Sigmoid colon (tissue), 4 donors: ENCODE data around the gene FGD3.

ENCODE experiments used
- POLR2A ChIP-seq, 2 donors: fragments of 450-650 bp; IDR thresholded peaks; one replicate each; pipeline ENCODE4 v1.6.1; 2016; ENCODE audit warnings: antibody characterized with exemption in 2 of 2, mild to moderate bottlenecking in 2 of 2, moderate library complexity in 2 of 2
- POLR2AphosphoS5 ChIP-seq, 4 donors: sonication (generic); formaldehyde crosslinking; IDR thresholded peaks; one replicate each; pipeline ENCODE4 v1.6.1; 2017; ENCODE audit warnings: antibody characterized with exemption in 4 of 4
- TF ChIP-seq, protein P1 (sequence below), 4 experiments: fragments of 450-650 bp in 3 of 4; fragments of 200-600 bp in 1 of 4; IDR thresholded peaks; one replicate each; pipeline ENCODE4 v1.5.1; 2016 to 2019; ENCODE audit warnings: antibody characterized with exemption in 4 of 4, mild to moderate bottlenecking in 3 of 4, moderate library complexity in 2 of 4

DNA sequence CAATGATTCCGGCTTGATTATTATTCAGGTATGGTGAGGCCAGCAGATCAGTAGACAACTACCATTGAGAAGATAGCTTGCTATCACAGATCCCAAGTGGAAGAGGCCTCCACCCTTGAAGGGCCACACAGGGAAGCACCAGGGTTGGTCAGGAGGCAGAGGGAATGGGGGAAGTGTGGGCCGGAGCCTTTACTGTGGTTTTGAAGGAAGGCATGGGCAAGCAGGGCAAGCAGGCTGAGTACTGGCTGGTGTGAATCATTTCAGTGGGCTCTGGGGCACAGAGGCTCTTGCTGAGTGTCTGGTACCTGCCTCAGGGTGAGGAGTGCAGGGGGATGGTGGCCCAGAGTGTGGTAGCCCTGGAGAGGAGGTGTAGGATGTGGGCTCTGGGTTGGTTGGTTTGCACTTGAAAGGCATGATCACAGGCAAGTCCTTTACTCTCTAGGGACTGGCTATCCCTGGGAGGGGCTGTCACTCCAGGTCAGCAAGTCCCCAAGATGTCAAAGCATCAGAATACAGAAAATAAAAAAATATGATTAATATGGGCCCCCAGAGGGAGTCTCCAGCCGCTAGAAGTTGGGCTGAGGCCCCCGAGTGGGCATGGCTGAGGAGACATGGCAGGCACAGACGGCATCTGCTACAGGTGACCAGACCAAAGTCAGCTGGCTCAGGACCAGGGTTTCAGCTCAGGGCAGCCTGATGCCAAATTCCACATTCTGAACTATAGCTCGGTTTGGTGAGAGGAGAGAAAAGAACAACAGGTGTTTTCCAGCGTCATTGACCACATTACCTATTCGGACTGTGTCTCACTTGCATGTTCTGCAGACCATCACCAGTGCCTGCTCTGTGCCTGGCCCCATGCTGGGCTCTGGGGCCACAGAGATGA lies 101.5 kb downstream of the FGD3 start:
- TF ChIP-seq POLR2A (IDR thresholded peaks at IDR 0.05) (no peak), POLR2AphosphoS5 (IDR thresholded peaks at IDR 0.05) (no peak)
- TF ChIP-seq, protein P1, sequence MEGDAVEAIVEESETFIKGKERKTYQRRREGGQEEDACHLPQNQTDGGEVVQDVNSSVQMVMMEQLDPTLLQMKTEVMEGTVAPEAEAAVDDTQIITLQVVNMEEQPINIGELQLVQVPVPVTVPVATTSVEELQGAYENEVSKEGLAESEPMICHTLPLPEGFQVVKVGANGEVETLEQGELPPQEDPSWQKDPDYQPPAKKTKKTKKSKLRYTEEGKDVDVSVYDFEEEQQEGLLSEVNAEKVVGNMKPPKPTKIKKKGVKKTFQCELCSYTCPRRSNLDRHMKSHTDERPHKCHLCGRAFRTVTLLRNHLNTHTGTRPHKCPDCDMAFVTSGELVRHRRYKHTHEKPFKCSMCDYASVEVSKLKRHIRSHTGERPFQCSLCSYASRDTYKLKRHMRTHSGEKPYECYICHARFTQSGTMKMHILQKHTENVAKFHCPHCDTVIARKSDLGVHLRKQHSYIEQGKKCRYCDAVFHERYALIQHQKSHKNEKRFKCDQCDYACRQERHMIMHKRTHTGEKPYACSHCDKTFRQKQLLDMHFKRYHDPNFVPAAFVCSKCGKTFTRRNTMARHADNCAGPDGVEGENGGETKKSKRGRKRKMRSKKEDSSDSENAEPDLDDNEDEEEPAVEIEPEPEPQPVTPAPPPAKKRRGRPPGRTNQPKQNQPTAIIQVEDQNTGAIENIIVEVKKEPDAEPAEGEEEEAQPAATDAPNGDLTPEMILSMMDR (IDR thresholded peaks at IDR 0.05), result no peak
